Right atrium auricular region (tissue), 2 donors: ENCODE data around the gene RGS14. TPM values are rescaled to one million over a fixed set of nuclear protein-coding genes. Genes with fewer than 3 reads are reported as not detected.

Source experiments
- DNase-seq: peaks from one replicate; pipeline ENCODE4 v3.0.0-alpha.2; 2019; ENCODE audit warnings: low spot score
- H3K27ac ChIP-seq, 2 donors: fragments of 200-600 bp; sonication (generic); 1 replicate in 1 of 2; 2 replicates in 1 of 2; pipeline ENCODE4 v1.5.1; 2016 to 2019
- H3K27me3 ChIP-seq, 2 donors: fragments of 200-600 bp; sonication (generic); one replicate each; pipeline versions ENCODE4 v1.5.1 to v1.6.0; 2017 to 2019
- H3K36me3 ChIP-seq: fragments of 200-600 bp; sonication (generic); one replicate; pipeline ENCODE4 v1.5.1; 2016
- H3K4me1 ChIP-seq, 2 donors: fragments of 200-600 bp; sonication (generic); one replicate each; pipeline versions ENCODE4 v1.5.1 to v1.6.0; 2017 to 2019
- H3K4me3 ChIP-seq, 2 donors: fragments of 200-600 bp; sonication (generic); 1 replicate in 1 of 2; 2 replicates in 1 of 2; pipeline ENCODE4 v1.5.1; 2017 to 2019; ENCODE audit warnings: mild to moderate bottlenecking in 1 of 2, moderate library complexity in 1 of 2
- H3K9me3 ChIP-seq, 2 donors: fragments of 200-600 bp; sonication (generic); one replicate each; pipeline ENCODE4 v1.5.1; 2019
- CTCF ChIP-seq, 2 donors: fragments of 200-600 bp; sonication (generic); IDR thresholded peaks; one replicate each; pipeline ENCODE4 v1.5.1; 2019; ENCODE audit warnings: antibody characterized with exemption in 2 of 2
- total RNA-seq, 2 donors: library from RNA; depleted of rRNA; stranded (reverse); fragments of >200 nt; gene quantifications; one replicate each; pipeline ENCODE4 v1.1.0, GENCODE V29; 2016

RGS14 gene
- total RNA-seq, 2 donors from 2014 or later, result 3.1 to 6.8 TPM

GRCh38 chr5:177396807-177397206, 39.1 kb downstream of the RGS14 start:
- DNase-seq, result no peak
- H3K27me3 ChIP-seq, result peaks cover 21 to 23% of the 10 kb centered on the region in 2 donors
- peaks cover 0 to 10% of the 10 kb centered on the region in 2 donors for H3K4me1 ChIP-seq
- no peak overlapping the region for H3K4me3 ChIP-seq
- no peak overlapping the region for H3K27ac ChIP-seq
- no peaks in the 10 kb centered on the region for H3K9me3 ChIP-seq
- no peak for TF ChIP-seq CTCF (IDR thresholded peaks at IDR 0.05)
- H3K36me3 ChIP-seq, result no peaks in the 10 kb centered on the region

GRCh38 chr5:177397875-177398390, 40.2 kb downstream of the RGS14 start:
- H3K36me3 ChIP-seq, result no peaks in the 10 kb centered on the region
- no peaks in the 10 kb centered on the region for H3K9me3 ChIP-seq
- H3K4me3 ChIP-seq, result no peak overlapping the region
- DNase-seq, result no peak
- H3K27ac ChIP-seq, result no peak overlapping the region
- H3K27me3 ChIP-seq, result peaks cover 31% of the 10 kb centered on the region in 2 donors
- TF ChIP-seq CTCF (IDR thresholded peaks at IDR 0.05), result no peak
- H3K4me1 ChIP-seq, result peaks cover 0 to 19% of the 10 kb centered on the region in 2 donors

GRCh38 chr5:177399997-177400868, 42.5 kb downstream of the RGS14 start, which contains the start of gene PFN3:
TSS of gene PFN3 (minus strand) at chr5:177400661. CDS start at chr5:177400576, 85 bp downstream.
- Histone ChIP-seq H3K36me3 (no peaks in the 10 kb centered on the region), H3K9me3 (no peaks in the 10 kb centered on the region), H3K27me3 (peaks cover 31 to 38% of the 10 kb centered on the region in 2 donors), H3K4me3 (no peak within 1 kb of the TSS), H3K27ac (no peak within 1 kb of the TSS), H3K4me1 (peaks cover 0 to 39% of the 10 kb centered on the region in 2 donors)
- DNase-seq, result no peak
- no peak for TF ChIP-seq CTCF (IDR thresholded peaks at IDR 0.05)

GRCh38 chr5:177402271-177403043, 44.7 kb downstream of the RGS14 start:
- Histone ChIP-seq H3K9me3 (no peaks in the 10 kb centered on the region), H3K27me3 (peaks cover 31 to 38% of the 10 kb centered on the region in 2 donors), H3K4me3 (peak overlapping the region in 1 of 2 donors; percentile 15), H3K36me3 (no peaks in the 10 kb centered on the region), H3K4me1 (peaks cover 0 to 39% of the 10 kb centered on the region in 2 donors), H3K27ac (no peak overlapping the region)
- DNase-seq, result no peak
- peak in 1 of 2 donors; percentile 37 for TF ChIP-seq CTCF (IDR thresholded peaks at IDR 0.05)

- Histone ChIP-seq H3K4me3 (peak overlapping the region; percentile 25 to 62), H3K4me1 (peaks cover 0 to 39% of the 10 kb centered on the region in 2 donors), H3K27ac (no peak overlapping the region), H3K27me3 (peaks cover 31 to 38% of the 10 kb centered on the region in 2 donors), H3K9me3 (no peaks in the 10 kb centered on the region), H3K36me3 (no peaks in the 10 kb centered on the region)
- DNase-seq, result no peak
- TF ChIP-seq CTCF (IDR thresholded peaks at IDR 0.05), result no peak
Observed at GRCh38 chr5:177403102-177403791, 45.5 kb downstream of the RGS14 start.
